HepG2 (cell line): Measurements from ENCODE around the gene AIF1. TPM values are rescaled to one million over a fixed set of nuclear protein-coding genes. Genes with fewer than 3 reads are reported as not detected.

ENCODE experiments used
- ATAC-seq: fragments of 200-7000 bp; cut with Tn5 transposase; 3 replicates; pipeline ENCODE4 v1.9.1; 2020; ENCODE audit warnings: mild to moderate bottlenecking, moderate library complexity
- BruUV-seq: library from RNA; stranded (reverse); fragments of 400-500 nt; replicated peaks from 2 replicates; lab custom pipeline; 2021; lab: Mats Ljungman, UMichigan
- CTCF ChIA-PET: fragments of 300-600 bp; formaldehyde crosslinking; extraction: SDS; loops from one replicate; lab custom pipeline; 2021; ENCODE audit warnings: low total read pairs, inconsistent platforms, low intra/inter-chr PET ratio; lab: Yijun Ruan, JAX
- POLR2A ChIA-PET: fragments of 350-600 bp; sonication (Branson Sonifier 250); formaldehyde crosslinking; loops from one replicate; lab custom pipeline; 2020; ENCODE audit warnings: antibody characterized with exemption, inconsistent platforms; lab: Yijun Ruan, JAX
- DNase-seq: peaks from one replicate; pipeline ENCODE4 v3.0.0-alpha.2; 2015; ENCODE audit warnings: low spot score
- FAIRE-seq: peaks from 3 replicates; lab custom pipeline; 2011; peaks lifted over from hg19 to GRCh38; lab: Jason Lieb, UNC
- H2AFZ ChIP-seq: one replicate; pipeline ENCODE4 v1.6.1; 2011; ENCODE audit warnings: low read length, inconsistent platforms
- H3K27ac ChIP-seq: fragments of 300-600 bp; 3 replicates; pipeline ENCODE4 v1.8.0; 2011; ENCODE audit warnings: mixed run types, mild to moderate bottlenecking, mixed read lengths, low read length, inconsistent platforms; ENCODE audit not compliant: insufficient read depth; ENCODE audit errors: extremely low read length
- H3K27me3 ChIP-seq, 2 experiments: fragments of 200-600 bp in 1 of 2; 2 replicates in 1 of 2; 3 replicates in 1 of 2; pipeline versions ENCODE4 v1.6.0 to v1.8.0; 2011; ENCODE audit warnings: low read length in 2 of 2, mild to moderate bottlenecking in 2 of 2, moderate library complexity in 2 of 2, inconsistent platforms in 1 of 2; ENCODE audit not compliant: insufficient read depth in 2 of 2, control insufficient read depth in 1 of 2
- H3K36me3 ChIP-seq, 2 experiments: fragments of 200-600 bp in 1 of 2; replicated peaks in 1 of 2; 2 replicates in 1 of 2; 3 replicates in 1 of 2; pipeline versions ENCODE4 v1.5.1 to v1.8.0; 2011; ENCODE audit warnings: low read length in 2 of 2, inconsistent platforms in 1 of 2; ENCODE audit not compliant: insufficient read depth in 2 of 2, control insufficient read depth in 1 of 2
- H3K4me1 ChIP-seq: 2 replicates; pipeline ENCODE4 v1.5.1; 2012; ENCODE audit warnings: low read length, inconsistent platforms; ENCODE audit not compliant: insufficient read depth
- H3K4me2 ChIP-seq: 2 replicates; pipeline ENCODE4 v1.6.0; 2011; ENCODE audit warnings: low read depth, low read length, inconsistent platforms
- H3K4me3 ChIP-seq, 3 experiments: fragments of 200-600 bp in 1 of 3; sonication (generic), shearing (Covaris generic) in 1 of 3; replicated peaks in 1 of 3; 2 replicates each; pipeline ENCODE4 v1.5.1; 2011 to 2016; ENCODE audit warnings: low read length in 3 of 3, inconsistent platforms in 2 of 3, low read depth in 2 of 3, mild to moderate bottlenecking in 2 of 3, control low read depth in 1 of 3, mixed read lengths in 1 of 3; ENCODE audit not compliant: insufficient read depth in 1 of 3
- H3K79me2 ChIP-seq: one replicate; pipeline ENCODE4 v1.6.1; 2011; ENCODE audit warnings: low read length, inconsistent platforms; ENCODE audit not compliant: insufficient read depth
- H3K9ac ChIP-seq: 2 replicates; pipeline ENCODE4 v1.6.0; 2011; ENCODE audit warnings: mild to moderate bottlenecking, low read depth, low read length, inconsistent platforms; ENCODE audit not compliant: insufficient read depth
- H3K9me3 ChIP-seq: 2 replicates; pipeline ENCODE4 v1.5.1; 2012; ENCODE audit warnings: mild to moderate bottlenecking, low read length
- H4K20me1 ChIP-seq: 2 replicates; pipeline ENCODE4 v1.6.0; 2011; ENCODE audit warnings: inconsistent platforms, mild to moderate bottlenecking, low read length, moderate library complexity; ENCODE audit not compliant: insufficient read depth
- ADNP ChIP-seq: sonication (generic); formaldehyde crosslinking; IDR thresholded peaks from 2 replicates; pipeline ENCODE4 v1.4.0; 2020; ENCODE audit warnings: missing genetic modification reagents
- ARNTL ChIP-seq: sonication (generic); formaldehyde crosslinking; IDR thresholded peaks from 2 replicates; pipeline ENCODE4 v1.4.0; 2020; ENCODE audit warnings: mild to moderate bottlenecking, missing genetic modification reagents
- ATF7 ChIP-seq, 2 experiments: fragments of 450-650 bp in 1 of 2; sonication (generic) in 1 of 2; formaldehyde crosslinking in 1 of 2; IDR thresholded peaks; 2 replicates each; pipeline versions ENCODE4 v1.4.0 to v1.6.1; 2016 to 2020; ENCODE audit warnings: antibody characterized with exemption in 1 of 2, mild to moderate bottlenecking in 1 of 2, missing genetic modification reagents in 1 of 2
- CSRNP1 ChIP-seq: sonication (generic); formaldehyde crosslinking; IDR thresholded peaks from 2 replicates; pipeline ENCODE4 v1.8.1; 2023; ENCODE audit warnings: mild to moderate bottlenecking, missing genetic modification reagents
- E2F2 ChIP-seq: sonication (generic); formaldehyde crosslinking; IDR thresholded peaks from 2 replicates; pipeline ENCODE4 v1.4.0; 2020; ENCODE audit warnings: missing genetic modification reagents, borderline replicate concordance
- EP300 ChIP-seq, 3 experiments: sonication (generic) in 1 of 3; formaldehyde crosslinking in 1 of 3; IDR thresholded peaks; 2 replicates each; pipeline versions ENCODE4 v1.5.1 to v1.6.1; 2011 to 2020; ENCODE audit warnings: low read depth in 2 of 3, low read length in 2 of 3, borderline replicate concordance in 1 of 3, improper control_type of control experiment in 1 of 3, mild to moderate bottlenecking in 1 of 3, missing genetic modification reagents in 1 of 3, moderate library complexity in 1 of 3
- EZH2 ChIP-seq: conservative IDR thresholded peaks from 2 replicates; pipeline ENCODE4 v1.6.1; 2012; ENCODE audit warnings: mild to moderate bottlenecking, low read depth, low read length, moderate library complexity
- KDM1A ChIP-seq: IDR thresholded peaks from 2 replicates; pipeline ENCODE4 v1.6.1; 2016; ENCODE audit warnings: missing compliant biosample characterization
- KDM3A ChIP-seq: IDR thresholded peaks from 2 replicates; pipeline ENCODE4 v1.6.1; 2018; ENCODE audit warnings: low read depth, missing compliant biosample characterization
- KDM5B ChIP-seq: sonication (generic); formaldehyde crosslinking; IDR thresholded peaks from 2 replicates; pipeline ENCODE4 v1.4.0; 2020; ENCODE audit warnings: missing genetic modification reagents, mild to moderate bottlenecking, borderline replicate concordance
- PHF21A ChIP-seq: sonication (generic); formaldehyde crosslinking; IDR thresholded peaks from 2 replicates; pipeline ENCODE4 v1.5.0; 2020; ENCODE audit warnings: mild to moderate bottlenecking, missing genetic modification reagents
- TSC22D2 ChIP-seq: sonication (generic); formaldehyde crosslinking; IDR thresholded peaks from 2 replicates; pipeline ENCODE4 v1.5.1; 2020; ENCODE audit warnings: missing genetic modification reagents, mild to moderate bottlenecking, borderline replicate concordance
- ZC3H4 ChIP-seq: sonication (generic); formaldehyde crosslinking; IDR thresholded peaks from 2 replicates; pipeline ENCODE4 v1.4.0; 2020; ENCODE audit warnings: missing genetic modification reagents, borderline replicate concordance
- ZNF343 ChIP-seq: sonication (generic); formaldehyde crosslinking; IDR thresholded peaks from 2 replicates; pipeline ENCODE4 v1.4.0; 2020; ENCODE audit warnings: mild to moderate bottlenecking, missing genetic modification reagents
- ZNF652 ChIP-seq: IDR thresholded peaks from 2 replicates; pipeline ENCODE4 v1.6.1; 2016; ENCODE audit warnings: low read depth, borderline replicate concordance
- ZNF766 ChIP-seq: sonication (generic); formaldehyde crosslinking; IDR thresholded peaks from 2 replicates; pipeline ENCODE4 v1.5.0; 2020; ENCODE audit warnings: missing genetic modification reagents, borderline replicate concordance
- ZNF850 ChIP-seq: sonication (generic); formaldehyde crosslinking; conservative IDR thresholded peaks from 2 replicates; pipeline ENCODE4 v1.9.0; 2021; ENCODE audit warnings: mild to moderate bottlenecking, missing genetic modification reagents
- WGBS: methylation state at CpG from one replicate; pipeline ENCODE4 v1.1.6; 2017; ENCODE audit warnings: low lambda C conversion rate; 5-methylcytosine and 5-hydroxymethylcytosine counted together
- in situ Hi-C: cut with HindIII; loops from 2 replicates; pipeline ENCODE4 v1.10.0; 2017; ENCODE audit warnings: low pct_unique_long_range_greater_than_20kb; ENCODE audit not compliant: extremely low pct_ligation_motif_present
- intact Hi-C: fragments of 100-400 bp; cut with micrococcal nuclease; formaldehyde crosslinking; loops from one replicate; pipeline ENCODE4 v1.10.0; 2022; ENCODE audit not compliant: unreplicated experiment
- polyA plus RNA-seq, 8 experiments: library from polyadenylated mRNA; depleted of rRNA in 3 of 8; stranded (reverse) in 7 of 8; unstranded in 1 of 8; fragments of >200 nt; fragmentation: Illumina TruSeq in 4 of 8; extraction: Trizol in 4 of 8; gene quantifications; 2 replicates each; pipeline versions ENCODE4 v1.2.1 to v1.2.3, GENCODE V29; 2011 to 2016; ENCODE audit warnings: low read depth in 4 of 8, missing spikeins in 1 of 8, mixed read lengths in 1 of 8; ENCODE audit not compliant: insufficient read depth in 1 of 8
- total RNA-seq, 5 experiments: library from RNA; depleted of rRNA; stranded (reverse); fragments of >200 nt; fragmentation: Illumina TruSeq; extraction: Trizol; gene quantifications; 2 replicates each; pipeline ENCODE4 v1.2.3, GENCODE V29; 2016; ENCODE audit warnings: low read depth in 1 of 5
- TF ChIP-seq, protein P1 (sequence below): sonication (generic); formaldehyde crosslinking; IDR thresholded peaks from 2 replicates; pipeline ENCODE4 v1.4.0; 2020; ENCODE audit warnings: mild to moderate bottlenecking, missing genetic modification reagents

AIF1 gene
- total and polyA plus RNA-seq, 2 of the 13 experiments (the other 11 are each of a cell fraction or from before 2014, with no cell fraction given): 1.5 TPM; not detected in 1

GRCh38 chr6:31654574-31655348 lies 39.7 kb downstream of the AIF1 start:
- peaks cover 17% of the 10 kb centered on the region; the same call in 1 of the 2 replicates for H4K20me1 ChIP-seq
- H3K79me2 ChIP-seq: peaks cover 66% of the 10 kb centered on the region
- peak overlapping the region; percentile 41 to 78 (median 44) for H3K4me3 ChIP-seq
- in situ Hi-C loops: no loop called here
- H3K9me3 ChIP-seq: no peaks in the 10 kb centered on the region
- H3K27ac ChIP-seq: peak overlapping the region; percentile 96
- no peak for ATAC-seq
- ChIA-PET POLR2A (interaction anchor here (0.9 to 8.0 kb wide), 43 partner anchors 9 to 475 kb away, joined by 3 to 438 read pairs (median 6); partner anchors contain the start of genes ABHD16A, AIF1, ATP6V1G2 and C2), CTCF (no interaction called here)
- H3K27me3 ChIP-seq: no peaks in the 10 kb centered on the region; a peak in 2 of 5 replicates
- peak overlapping the region; percentile 100 for H3K4me2 ChIP-seq
- peaks cover 81% of the 10 kb centered on the region for H3K4me1 ChIP-seq
- DNase-seq: peak; percentile 60
- intact Hi-C loops: loop anchor here (10.0 kb wide), 1 partner anchor 110 kb away; the partner anchor contains the start of genes ATP6V1G2, DDX39B and NFKBIL1
- 16% methylated on average over 8 of the region's 8 CpGs for WGBS
- peaks cover 6 to 24% of the 10 kb centered on the region in 2 experiments for H3K36me3 ChIP-seq
- H3K9ac ChIP-seq: peak overlapping the region; percentile 69
- FAIRE-seq: no peak
- H2AFZ ChIP-seq: no peak overlapping the region
- no TSS peak for BruUV-seq
- no peak for TF ChIP-seq PHF21A (CRISPR knock-in tag)
- TF ChIP-seq EP300 (IDR thresholded peaks at IDR 0.05; ENCODE audit: low read depth in 2 of 2, low read length in 2 of 2): 0 out of 4 replicates have a peak, but pooled peaks of 1 of the 2 experiments have one; percentile 30
- TF ChIP-seq EP300 (CRISPR knock-in tag; IDR thresholded peaks at IDR 0.05; ENCODE audit: borderline replicate concordance): no peak
- TF ChIP-seq ATF7 (IDR thresholded peaks at IDR 0.05): no peak
- TF ChIP-seq ATF7 (CRISPR knock-in tag; IDR thresholded peaks at IDR 0.05): 0 out of 2 replicates have a peak, but pooled peaks have one; percentile 6
- TF ChIP-seq CSRNP1 (CRISPR knock-in tag): no peak
- no peak for TF ChIP-seq E2F2
- TF ChIP-seq ZNF343 (CRISPR knock-in tag): no peak
- peak; percentile 57; the same call in 1 of the 2 replicates for TF ChIP-seq ADNP (CRISPR knock-in tag)
- 0 out of 2 replicates have a peak, but pooled peaks have one; percentile 4 for TF ChIP-seq ARNTL
- TF ChIP-seq KDM1A: 0 out of 2 replicates have a peak, but pooled peaks have one; percentile 27
- 0 out of 2 replicates have a peak, but pooled peaks have one; percentile 15 for TF ChIP-seq ZNF850 (CRISPR knock-in tag)
- TF ChIP-seq EZH2: no peak
- no peak for TF ChIP-seq ZNF766 (CRISPR knock-in tag)
- TF ChIP-seq, protein P1, sequence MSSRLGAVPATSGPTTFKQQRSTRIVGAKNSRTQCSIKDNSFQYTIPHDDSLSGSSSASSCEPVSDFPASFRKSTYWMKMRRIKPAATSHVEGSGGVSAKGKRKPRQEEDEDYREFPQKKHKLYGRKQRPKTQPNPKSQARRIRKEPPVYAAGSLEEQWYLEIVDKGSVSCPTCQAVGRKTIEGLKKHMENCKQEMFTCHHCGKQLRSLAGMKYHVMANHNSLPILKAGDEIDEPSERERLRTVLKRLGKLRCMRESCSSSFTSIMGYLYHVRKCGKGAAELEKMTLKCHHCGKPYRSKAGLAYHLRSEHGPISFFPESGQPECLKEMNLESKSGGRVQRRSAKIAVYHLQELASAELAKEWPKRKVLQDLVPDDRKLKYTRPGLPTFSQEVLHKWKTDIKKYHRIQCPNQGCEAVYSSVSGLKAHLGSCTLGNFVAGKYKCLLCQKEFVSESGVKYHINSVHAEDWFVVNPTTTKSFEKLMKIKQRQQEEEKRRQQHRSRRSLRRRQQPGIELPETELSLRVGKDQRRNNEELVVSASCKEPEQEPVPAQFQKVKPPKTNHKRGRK: no peak
- no peak for TF ChIP-seq KDM3A (CRISPR knock-in tag)
- TF ChIP-seq KDM5B (CRISPR knock-in tag): no peak
- TF ChIP-seq TSC22D2: no peak
- TF ChIP-seq ZC3H4 (CRISPR knock-in tag): 0 out of 2 replicates have a peak, but pooled peaks have one; percentile 83
- TF ChIP-seq ZNF652 (CRISPR knock-in tag): no peak
